Thoracic aorta (tissue), 2 donors: ENCODE data around the gene CCR4. TPM values are rescaled to one million over a fixed set of nuclear protein-coding genes. Genes with fewer than 3 reads are reported as not detected.

ENCODE experiments used
- ATAC-seq: fragments of 150-250 bp; one replicate; pipeline ENCODE4 v1.8.0; 2017; ENCODE audit warnings: low read depth; ENCODE audit not compliant: insufficient number of reproducible peaks, low FRiP score
- DNase-seq: peaks from one replicate; pipeline ENCODE4 v3.0.0-alpha.2; 2020; ENCODE audit warnings: low spot score
- H3K27ac ChIP-seq, 2 donors: fragments of 200-600 bp; sonication (generic); 1 replicate in 1 of 2; 2 replicates in 1 of 2; pipeline ENCODE4 v1.5.1; 2016; ENCODE audit warnings: mild to moderate bottlenecking in 2 of 2, moderate library complexity in 2 of 2
- H3K27me3 ChIP-seq: fragments of 200-600 bp; sonication (generic); replicated peaks from 2 replicates; pipeline ENCODE4 v1.6.0; 2016; ENCODE audit warnings: mild to moderate bottlenecking; ENCODE audit not compliant: insufficient read depth
- H3K36me3 ChIP-seq: fragments of 200-600 bp; sonication (generic); one replicate; pipeline ENCODE4 v1.5.1; 2016
- H3K4me1 ChIP-seq, 2 donors: fragments of 200-600 bp; sonication (generic); 1 replicate in 1 of 2; 2 replicates in 1 of 2; pipeline versions ENCODE4 v1.5.1 to v1.6.0; 2016; ENCODE audit warnings: low read depth in 2 of 2, mild to moderate bottlenecking in 1 of 2; ENCODE audit not compliant: control insufficient read depth in 1 of 2
- H3K4me3 ChIP-seq: fragments of 200-600 bp; sonication (generic); 2 replicates; pipeline ENCODE4 v1.5.1; 2016; ENCODE audit warnings: mild to moderate bottlenecking
- H3K9me3 ChIP-seq: fragments of 200-600 bp; sonication (generic); 2 replicates; pipeline ENCODE4 v1.5.1; 2016
- CTCF ChIP-seq: fragments of 200-600 bp; sonication (generic); IDR thresholded peaks from one replicate; pipeline ENCODE4 v1.5.1; 2019; ENCODE audit warnings: antibody characterized with exemption
- total RNA-seq, 2 donors: library from RNA; depleted of rRNA; stranded (reverse); fragments of >200 nt; gene quantifications; one replicate each; pipeline versions ENCODE4 v1.1.0 to v1.2.3, GENCODE V29; 2016

CCR4 gene
- total RNA-seq, 2 donors from 2014 or later, result 0.56 TPM; not detected in 1

GRCh38 chr3:32989171-32989570 lies 37.7 kb downstream of the CCR4 start:
- H3K4me1 ChIP-seq, result no peaks in the 10 kb centered on the region
- ATAC-seq, result no peak
- TF ChIP-seq CTCF, result no peak
- DNase-seq, result no peak
- no peak overlapping the region for H3K4me3 ChIP-seq
- H3K27ac ChIP-seq, result no peak overlapping the region
- no peaks in the 10 kb centered on the region for H3K36me3 ChIP-seq
- no peaks in the 10 kb centered on the region for H3K27me3 ChIP-seq
- no peaks in the 10 kb centered on the region for H3K9me3 ChIP-seq

- no peaks in the 10 kb centered on the region for H3K4me1 ChIP-seq
- no peaks in the 10 kb centered on the region for H3K27me3 ChIP-seq
- no peaks in the 10 kb centered on the region for H3K9me3 ChIP-seq
- ATAC-seq, result no peak
- H3K27ac ChIP-seq, result no peak overlapping the region
- H3K4me3 ChIP-seq, result no peak overlapping the region
- no peak for TF ChIP-seq CTCF
- no peaks in the 10 kb centered on the region for H3K36me3 ChIP-seq
- DNase-seq, result no peak
Measured at GRCh38 chr3:32990116-32990515, 38.7 kb downstream of the CCR4 start.

GRCh38 chr3:32991781-32992180 lies 40.3 kb downstream of the CCR4 start:
- Histone ChIP-seq H3K9me3 (no peaks in the 10 kb centered on the region), H3K36me3 (peaks cover 4% of the 10 kb centered on the region), H3K4me1 (no peaks in the 10 kb centered on the region), H3K27me3 (no peaks in the 10 kb centered on the region), H3K4me3 (no peak overlapping the region), H3K27ac (no peak overlapping the region)
- DNase-seq (no peak), ATAC-seq (no peak)
- TF ChIP-seq CTCF, result no peak

GRCh38 chr3:32992310-32992686 lies 40.9 kb downstream of the CCR4 start:
- DNase-seq (no peak), ATAC-seq (no peak)
- Histone ChIP-seq H3K27ac (no peak overlapping the region), H3K4me3 (no peak overlapping the region), H3K36me3 (peaks cover 4% of the 10 kb centered on the region), H3K9me3 (no peaks in the 10 kb centered on the region), H3K27me3 (no peaks in the 10 kb centered on the region), H3K4me1 (no peaks in the 10 kb centered on the region)
- no peak for TF ChIP-seq CTCF

- no peak for TF ChIP-seq CTCF
- ATAC-seq, result no peak
- no peak overlapping the region for H3K27ac ChIP-seq
Measured at GRCh38 chr3:32994045-32994444, 42.6 kb downstream of the CCR4 start.

More at GRCh38 chr3:32994045-32994444, 42.6 kb downstream of the CCR4 start:
- peaks cover 4% of the 10 kb centered on the region for H3K36me3 ChIP-seq
- no peak overlapping the region for H3K4me3 ChIP-seq
- no peaks in the 10 kb centered on the region for H3K27me3 ChIP-seq
- DNase-seq, result no peak
- no peaks in the 10 kb centered on the region for H3K4me1 ChIP-seq
- no peaks in the 10 kb centered on the region for H3K9me3 ChIP-seq
